ENCODE measurements around the gene LIPE.

Gene LIPE

GRCh38 chr19:42426643-42427042 lies 545 bp downstream of the LIPE start:
- Histone ChIP-seq H3K9me3 (no peaks in the 10 kb centered on the region), H3K9ac (no peak overlapping the region), H3K27ac (no peak overlapping the region), H3K4me3 (no peak overlapping the region), H3K4me2 (0 out of 2 replicates have a peak overlapping the region, but pooled peaks have one; percentile 1), H3K4me1 (peaks cover 30% of the 10 kb centered on the region), H4K20me1 (peaks cover 12% of the 10 kb centered on the region), H3K27me3 (no peaks in the 10 kb centered on the region), H3K36me3 (no peaks in the 10 kb centered on the region)
- no peak for TF ChIP-seq Cebpa-rat (IDR thresholded peaks at IDR 0.05)

GRCh38 chr19:42424712-42425131 lies 2.5 kb downstream of the LIPE start:
- H3K9ac ChIP-seq = no peak overlapping the region
- peaks cover 49% of the 10 kb centered on the region for H3K4me1 ChIP-seq

GRCh38 chr19:42424345-42424707 lies 2.9 kb downstream of the LIPE start:
- no peaks in the 10 kb centered on the region for H3K27me3 ChIP-seq
- peak overlapping the region; percentile 85; the same call in 1 of the 2 replicates for H3K4me3 ChIP-seq
- H3K4me2 ChIP-seq = peak overlapping the region; percentile 88
- H3K4me1 ChIP-seq = peaks cover 53% of the 10 kb centered on the region
- H3K27ac ChIP-seq = peak overlapping the region; percentile 83; the same call in 1 of the 2 replicates
- H4K20me1 ChIP-seq = peaks cover 33% of the 10 kb centered on the region
- H3K9ac ChIP-seq = no peak overlapping the region
- H3K9me3 ChIP-seq = no peaks in the 10 kb centered on the region
- no peaks in the 10 kb centered on the region for H3K36me3 ChIP-seq
- TF ChIP-seq Cebpa-rat (IDR thresholded peaks at IDR 0.05) = no peak

More at GRCh38 chr19:42424712-42425131, 2.5 kb downstream of the LIPE start:
- no peak overlapping the region for H3K27ac ChIP-seq
- H3K36me3 ChIP-seq = no peaks in the 10 kb centered on the region
- no peak overlapping the region for H3K4me3 ChIP-seq
- no peaks in the 10 kb centered on the region for H3K27me3 ChIP-seq
- no peaks in the 10 kb centered on the region for H3K9me3 ChIP-seq
- TF ChIP-seq Cebpa-rat (IDR thresholded peaks at IDR 0.05) = no peak
- 0 out of 2 replicates have a peak overlapping the region, but pooled peaks have one; percentile 88 for H3K4me2 ChIP-seq
- H4K20me1 ChIP-seq = peaks cover 31% of the 10 kb centered on the region

GRCh38 chr19:42423462-42424344 lies 3.5 kb downstream of the LIPE start:
- peak overlapping the region; percentile 83 for H3K9ac ChIP-seq
- no peaks in the 10 kb centered on the region for H3K27me3 ChIP-seq

DNA sequence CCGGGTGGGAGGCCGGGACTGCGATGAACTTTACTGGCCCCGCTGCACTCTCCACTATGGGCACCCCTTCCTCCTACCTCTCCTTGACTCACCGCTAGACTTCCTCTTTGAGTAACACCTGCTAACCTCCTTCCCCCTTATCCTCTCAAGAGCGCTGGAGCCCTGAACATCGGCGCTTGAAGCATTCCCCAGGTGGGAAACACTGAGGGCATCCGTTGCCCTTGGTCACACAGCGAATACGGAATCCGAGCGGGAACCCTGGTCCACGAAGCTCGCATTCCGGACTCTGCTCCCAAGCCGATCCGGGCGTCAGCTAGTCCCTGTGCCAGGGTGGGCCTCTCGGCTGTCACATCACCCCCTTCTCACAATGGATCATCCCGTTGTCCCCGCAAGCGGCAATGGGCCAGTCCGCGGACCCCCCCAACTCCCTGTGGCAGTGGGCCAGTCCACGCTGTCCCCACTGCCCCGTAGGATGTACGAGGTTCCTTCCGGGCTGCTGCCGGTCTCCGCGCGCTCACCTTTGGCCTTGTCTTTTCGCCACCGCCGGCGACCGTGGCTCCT lies 4.2 kb downstream of the LIPE start:
- no peak for TF ChIP-seq Cebpa-rat (IDR thresholded peaks at IDR 0.05)
- Histone ChIP-seq H3K4me2 (peak overlapping the region; percentile 88), H3K27ac (peak overlapping the region; percentile 83), H3K9ac (peak overlapping the region; percentile 83), H3K27me3 (no peaks in the 10 kb centered on the region), H4K20me1 (peaks cover 46% of the 10 kb centered on the region), H3K9me3 (no peaks in the 10 kb centered on the region), H3K4me3 (peak overlapping the region; percentile 85), H3K4me1 (peaks cover 58% of the 10 kb centered on the region), H3K36me3 (peaks cover 8% of the 10 kb centered on the region)

More at GRCh38 chr19:42423462-42424344, 3.5 kb downstream of the LIPE start:
- peak; percentile 75 for TF ChIP-seq Cebpa-rat (IDR thresholded peaks at IDR 0.05)
- Histone ChIP-seq H3K4me2 (peak overlapping the region; percentile 88), H3K4me3 (peak overlapping the region; percentile 85), H3K36me3 (peaks cover 1% of the 10 kb centered on the region; the same call in 1 of the 2 replicates), H3K9me3 (no peaks in the 10 kb centered on the region), H3K27ac (peak overlapping the region; percentile 83), H3K4me1 (peaks cover 58% of the 10 kb centered on the region), H4K20me1 (peaks cover 39% of the 10 kb centered on the region)

DNA sequence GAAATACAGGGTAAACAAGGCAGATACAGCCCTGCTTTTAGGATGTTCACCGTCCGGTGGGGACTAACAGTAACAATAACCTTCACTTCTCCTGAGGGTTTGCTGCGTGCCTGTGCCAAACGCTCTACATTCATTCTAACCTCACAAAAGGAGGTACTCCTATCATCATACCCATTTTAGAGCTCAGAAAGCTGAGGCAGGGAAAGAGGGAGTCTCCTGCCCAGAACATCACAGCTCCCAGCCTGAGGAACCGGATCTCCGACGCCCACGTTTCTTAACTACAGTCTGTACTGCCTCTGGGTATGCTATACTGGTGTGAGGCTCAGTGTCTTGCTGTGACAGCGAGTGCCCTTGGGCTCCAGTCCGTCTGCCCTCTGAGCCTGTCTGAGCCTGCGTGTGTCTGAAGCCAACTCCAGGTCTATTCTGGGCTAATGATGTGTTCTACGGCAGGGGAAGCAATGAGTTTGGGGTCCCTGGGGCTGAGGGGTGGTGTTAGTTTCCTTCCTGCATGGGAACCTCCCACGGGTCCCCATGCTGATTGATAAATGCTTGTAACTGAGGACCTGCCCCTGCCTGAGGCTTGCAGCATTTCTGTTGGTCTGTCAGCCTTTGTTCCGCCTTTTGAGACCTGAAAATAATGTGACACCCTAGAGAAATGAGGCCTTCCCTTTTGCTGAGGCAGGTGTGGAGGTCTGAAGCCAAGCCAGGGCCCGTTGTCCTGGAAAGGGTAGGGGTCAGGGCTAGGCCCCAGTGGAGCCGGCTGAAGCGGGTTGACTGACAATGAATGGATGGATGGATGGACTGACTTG lies 4.9 kb downstream of the LIPE start:
- Histone ChIP-seq H3K9ac (peak overlapping the region; percentile 83), H3K4me1 (peaks cover 58% of the 10 kb centered on the region), H3K4me2 (peak overlapping the region; percentile 88), H3K4me3 (peak overlapping the region; percentile 85), H3K9me3 (no peaks in the 10 kb centered on the region), H4K20me1 (peaks cover 49% of the 10 kb centered on the region), H3K36me3 (peaks cover 14% of the 10 kb centered on the region), H3K27me3 (no peaks in the 10 kb centered on the region), H3K27ac (peak overlapping the region; percentile 83)
- TF ChIP-seq Cebpa-rat (IDR thresholded peaks at IDR 0.05) = no peak

DNA sequence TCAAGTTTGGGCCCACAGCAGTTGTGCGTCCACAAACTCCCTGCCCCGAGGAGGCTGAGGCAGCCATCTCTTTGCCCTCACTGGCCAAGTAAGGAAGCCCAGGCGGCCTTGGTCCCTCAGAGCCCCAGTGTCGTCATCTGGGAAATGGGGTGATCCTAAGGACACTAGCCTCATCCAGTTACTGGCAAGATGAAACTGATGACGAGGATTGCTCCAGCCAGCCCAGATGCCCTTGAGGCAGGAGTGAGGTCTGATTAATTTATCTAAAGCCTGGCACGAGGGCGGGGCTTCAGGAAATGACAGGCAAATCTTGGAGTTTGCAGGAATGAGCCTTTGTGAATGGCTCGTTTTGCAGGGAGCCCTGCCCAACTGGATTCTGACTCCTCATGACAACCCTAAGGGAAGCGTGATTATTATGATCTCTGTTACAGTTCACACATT lies 5.6 kb downstream of the LIPE start:
- Histone ChIP-seq H3K27ac (peak overlapping the region; percentile 27; the same call in 1 of the 2 replicates), H3K4me1 (peaks cover 51% of the 10 kb centered on the region), H3K27me3 (no peaks in the 10 kb centered on the region), H4K20me1 (peaks cover 50% of the 10 kb centered on the region), H3K36me3 (peaks cover 18% of the 10 kb centered on the region), H3K9me3 (no peaks in the 10 kb centered on the region), H3K4me3 (peak overlapping the region; percentile 85; the same call in 1 of the 2 replicates), H3K9ac (peak overlapping the region; percentile 83), H3K4me2 (peak overlapping the region; percentile 88)
- no peak for TF ChIP-seq Cebpa-rat (IDR thresholded peaks at IDR 0.05)

DNA sequence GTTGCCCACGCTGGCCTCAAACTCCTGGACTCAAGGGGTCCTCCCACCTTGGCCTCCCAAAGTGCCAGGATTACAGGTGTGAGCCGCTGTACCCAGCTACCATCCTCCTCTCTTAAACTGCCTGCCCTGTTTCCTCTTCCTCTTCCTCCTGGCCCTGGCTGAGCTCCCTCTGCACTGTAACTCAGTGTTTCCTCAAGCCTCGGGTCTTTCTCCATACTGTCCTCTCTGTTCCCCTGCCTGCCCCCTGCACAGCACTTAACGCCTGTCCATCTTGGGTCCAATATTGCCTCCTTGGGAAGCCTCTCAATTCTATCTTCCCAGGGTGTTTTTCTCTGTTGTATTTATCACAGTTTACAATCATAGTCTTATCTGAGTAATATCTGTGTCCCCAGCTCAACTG lies 6.1 kb downstream of the LIPE start:
- Histone ChIP-seq H3K36me3 (peaks cover 23% of the 10 kb centered on the region), H3K27ac (peak overlapping the region; percentile 27; the same call in 1 of the 2 replicates), H3K9me3 (no peaks in the 10 kb centered on the region), H3K4me1 (peaks cover 47% of the 10 kb centered on the region), H3K4me3 (no peak overlapping the region), H3K4me2 (peak overlapping the region; percentile 88), H3K27me3 (no peaks in the 10 kb centered on the region), H4K20me1 (peaks cover 55% of the 10 kb centered on the region), H3K9ac (peak overlapping the region; percentile 60)
- TF ChIP-seq Cebpa-rat (IDR thresholded peaks at IDR 0.05) = no peak

GRCh38 chr19:42420055-42420544 lies 7.1 kb downstream of the LIPE start:
- peak overlapping the region; percentile 88; the same call in 1 of the 2 replicates for H3K4me2 ChIP-seq
- H3K4me1 ChIP-seq = peaks cover 47% of the 10 kb centered on the region
- H4K20me1 ChIP-seq = peaks cover 62% of the 10 kb centered on the region
- H3K4me3 ChIP-seq = no peak overlapping the region
- no peaks in the 10 kb centered on the region for H3K9me3 ChIP-seq
- no peak overlapping the region for H3K9ac ChIP-seq
- H3K27ac ChIP-seq = no peak overlapping the region
- TF ChIP-seq Cebpa-rat (IDR thresholded peaks at IDR 0.05) = no peak
- H3K36me3 ChIP-seq = peaks cover 26% of the 10 kb centered on the region
- H3K27me3 ChIP-seq = no peaks in the 10 kb centered on the region

All from BLaER1 (cell line).